ENCODE data around the gene C5orf46.
"Not testable (repeated sequence)": the region's sequence is repeated elsewhere in the genome, so short reads cannot be mapped to it uniquely, and the experiment has no call there.

- not testable (repeated sequence) for TF ChIP-seq POLR2AphosphoS5, CTCF (IDR thresholded peaks at IDR 0.05)
These were observed 34.3 kb downstream of the C5orf46 start for GRCh38 chr5:147871980-147872549.

Measured in prostate gland (tissue), 2 donors.